Osteocyte (in vitro differentiated cells): ENCODE data around the gene THBD. TPM values are rescaled to one million over a fixed set of nuclear protein-coding genes. Genes with fewer than 3 reads are reported as not detected.
A peak's percentile ranks its signal among the peaks of the same experiment; 100 is the strongest.

Experiments used
- DNase-seq: peaks from one replicate; pipeline ENCODE4 v3.0.0; 2021; ENCODE audit warnings: mixed read lengths; ENCODE audit not compliant: unreplicated experiment; ENCODE audit errors: extremely low spot score
- H3K27ac Mint-ChIP-seq: one replicate; pipeline ENCODE4 v1.8.0; 2021; ENCODE audit warnings: mild to moderate bottlenecking, mixed read lengths; ENCODE audit not compliant: unreplicated experiment
- H3K27me3 Mint-ChIP-seq: one replicate; pipeline ENCODE4 v1.8.0; 2021; ENCODE audit warnings: mixed read lengths; ENCODE audit not compliant: unreplicated experiment
- H3K36me3 Mint-ChIP-seq: one replicate; pipeline ENCODE4 v1.8.0; 2021; ENCODE audit warnings: mixed read lengths; ENCODE audit not compliant: unreplicated experiment
- H3K4me1 Mint-ChIP-seq: one replicate; pipeline ENCODE4 v1.8.0; 2021; ENCODE audit warnings: mixed read lengths; ENCODE audit not compliant: unreplicated experiment
- H3K4me3 Mint-ChIP-seq: one replicate; pipeline ENCODE4 v1.8.0; 2021; ENCODE audit warnings: mild to moderate bottlenecking, moderate library complexity, mixed read lengths; ENCODE audit not compliant: unreplicated experiment
- H3K9me3 Mint-ChIP-seq: one replicate; pipeline ENCODE4 v1.8.0; 2021; ENCODE audit warnings: mixed read lengths; ENCODE audit not compliant: unreplicated experiment
- CTCF ChIP-seq: fragments of 200-600 bp; sonication (generic); IDR thresholded peaks from 2 replicates; pipeline ENCODE4 v1.5.0; 2021; ENCODE audit warnings: antibody characterized with exemption, mild to moderate bottlenecking, moderate library complexity
- total RNA-seq: library from RNA; stranded (reverse); gene quantifications from 2 replicates; pipeline ENCODE4 v1.2.1, GENCODE V29; 2021

THBD gene
- total RNA-seq, 1 donor from 2014 or later: 66.3 TPM

- H3K9me3 Mint-ChIP-seq: no peaks in the 10 kb centered on the region
- no peak overlapping the region for H3K27ac Mint-ChIP-seq
- H3K27me3 Mint-ChIP-seq: no peaks in the 10 kb centered on the region
- no peaks in the 10 kb centered on the region for H3K36me3 Mint-ChIP-seq
- no peak for TF ChIP-seq CTCF
- no peak overlapping the region for H3K4me3 Mint-ChIP-seq
- no peak for DNase-seq
- H3K4me1 Mint-ChIP-seq: peaks cover 32% of the 10 kb centered on the region
Observed at GRCh38 chr20:23066772-23067171, 17.3 kb upstream of the THBD start.

GRCh38 chr20:23065266-23066201 is 16.1 kb upstream of the THBD start:
- H3K36me3 Mint-ChIP-seq: no peaks in the 10 kb centered on the region
- DNase-seq: no peak
- H3K27me3 Mint-ChIP-seq: no peaks in the 10 kb centered on the region
- no peak overlapping the region for H3K27ac Mint-ChIP-seq
- no peak for TF ChIP-seq CTCF
- no peaks in the 10 kb centered on the region for H3K9me3 Mint-ChIP-seq
- H3K4me1 Mint-ChIP-seq: peaks cover 45% of the 10 kb centered on the region
- no peak overlapping the region for H3K4me3 Mint-ChIP-seq

- H3K4me1 Mint-ChIP-seq: peaks cover 56% of the 10 kb centered on the region
- no peak for DNase-seq
- H3K36me3 Mint-ChIP-seq: no peaks in the 10 kb centered on the region
- H3K4me3 Mint-ChIP-seq: no peak overlapping the region
- no peaks in the 10 kb centered on the region for H3K27me3 Mint-ChIP-seq
- H3K27ac Mint-ChIP-seq: peak overlapping the region; percentile 3
- TF ChIP-seq CTCF: no peak
- no peaks in the 10 kb centered on the region for H3K9me3 Mint-ChIP-seq
Observed at GRCh38 chr20:23063581-23063980, 14.1 kb upstream of the THBD start.

DNA sequence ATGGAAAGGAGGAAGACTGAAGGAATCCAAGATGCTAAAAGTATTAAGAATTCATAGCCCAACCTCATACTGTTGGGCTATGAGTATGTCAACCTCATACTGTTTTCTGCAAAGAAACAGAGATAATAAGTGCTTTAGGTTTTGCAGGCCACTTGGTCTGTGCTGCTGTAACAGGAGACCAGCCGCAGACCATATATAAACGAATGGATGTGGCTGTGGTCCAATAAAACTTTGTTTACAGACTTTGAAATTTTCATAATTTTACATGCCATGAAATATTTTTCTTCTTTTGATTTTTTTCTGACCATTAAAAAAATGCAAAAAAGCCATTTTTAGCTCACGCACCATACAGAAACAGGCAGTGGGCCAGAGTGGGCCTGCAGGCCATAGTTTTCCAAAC is 13.7 kb upstream of the THBD start:
- Mint-ChIP-seq H3K4me3 (no peak overlapping the region), H3K27ac (no peak overlapping the region), H3K27me3 (no peaks in the 10 kb centered on the region), H3K4me1 (peaks cover 56% of the 10 kb centered on the region), H3K9me3 (no peaks in the 10 kb centered on the region), H3K36me3 (no peaks in the 10 kb centered on the region)
- no peak for DNase-seq
- no peak for TF ChIP-seq CTCF

- Mint-ChIP-seq H3K27ac (peak overlapping the region; percentile 88), H3K9me3 (no peaks in the 10 kb centered on the region), H3K4me3 (no peak overlapping the region), H3K36me3 (no peaks in the 10 kb centered on the region), H3K4me1 (peaks cover 56% of the 10 kb centered on the region), H3K27me3 (no peaks in the 10 kb centered on the region)
- no peak for TF ChIP-seq CTCF
- DNase-seq: no peak
Observed at GRCh38 chr20:23062632-23063031, 13.2 kb upstream of the THBD start.
